Measurements from ENCODE around the gene ITCH.
"Not testable (repeated sequence)": the region's sequence is repeated elsewhere in the genome, so short reads cannot be mapped to it uniquely, and the experiment has no call there.

ITCH gene

GRCh38 chr20:34468951-34469350 is 105.9 kb downstream of the ITCH start:
- Mint-ChIP-seq H3K9me3 (no peaks in the 10 kb centered on the region), H3K4me3 (no peak overlapping the region), H3K36me3 (ENCODE audit: low read depth) (peaks cover 29% of the 10 kb centered on the region), H3K4me1 (peaks cover 6% of the 10 kb centered on the region), H3K27ac (no peak overlapping the region), H3K27me3 (no peaks in the 10 kb centered on the region)
- DNase-seq (no peak), ATAC-seq (no peak)

- Mint-ChIP-seq H3K36me3 (ENCODE audit: low read depth) (peaks cover 41% of the 10 kb centered on the region), H3K27me3 (no peaks in the 10 kb centered on the region), H3K9me3 (no peaks in the 10 kb centered on the region), H3K4me3 (no peak overlapping the region), H3K4me1 (peaks cover 11% of the 10 kb centered on the region), H3K27ac (no peak overlapping the region)
- DNase-seq (no peak), ATAC-seq (no peak)
Measured at GRCh38 chr20:34472246-34472925, 109.3 kb downstream of the ITCH start.

GRCh38 chr20:34473262-34473883 is 110.3 kb downstream of the ITCH start:
- Mint-ChIP-seq H3K27ac (no peak overlapping the region), H3K36me3 (ENCODE audit: low read depth) (peaks cover 38% of the 10 kb centered on the region), H3K4me1 (peaks cover 11% of the 10 kb centered on the region), H3K9me3 (no peaks in the 10 kb centered on the region), H3K4me3 (no peak overlapping the region), H3K27me3 (no peaks in the 10 kb centered on the region)
- ATAC-seq (no peak), DNase-seq (peak; percentile 40)

- H3K36me3 Mint-ChIP-seq (ENCODE audit: low read depth): peaks cover 42% of the 10 kb centered on the region
- H3K4me1 Mint-ChIP-seq: peaks cover 11% of the 10 kb centered on the region
- no peaks in the 10 kb centered on the region for H3K27me3 Mint-ChIP-seq
- no peak overlapping the region for H3K27ac Mint-ChIP-seq
- DNase-seq: peak; percentile 47
- no peak overlapping the region for H3K4me3 Mint-ChIP-seq
- ATAC-seq: peak; percentile 66
- no peaks in the 10 kb centered on the region for H3K9me3 Mint-ChIP-seq
Measured at GRCh38 chr20:34475979-34476736, 113.1 kb downstream of the ITCH start.

GRCh38 chr20:34479627-34480026 is 116.6 kb downstream of the ITCH start:
- ATAC-seq (no peak), DNase-seq (no peak)
- Mint-ChIP-seq H3K27ac (no peak overlapping the region), H3K36me3 (ENCODE audit: low read depth) (peaks cover 58% of the 10 kb centered on the region), H3K4me3 (no peak overlapping the region), H3K4me1 (peaks cover 5% of the 10 kb centered on the region), H3K9me3 (peaks cover 7% of the 10 kb centered on the region), H3K27me3 (no peaks in the 10 kb centered on the region)

- not testable (repeated sequence) for H3K4me1 Mint-ChIP-seq, ATAC-seq, H3K27ac Mint-ChIP-seq, H3K27me3 Mint-ChIP-seq, H3K4me3 Mint-ChIP-seq, H3K9me3 Mint-ChIP-seq, DNase-seq
- H3K36me3 Mint-ChIP-seq (ENCODE audit: low read depth): peaks cover 57% of the 10 kb centered on the region
Measured at GRCh38 chr20:34482154-34482553, 119.1 kb downstream of the ITCH start.

GRCh38 chr20:34483585-34484220 is 120.6 kb downstream of the ITCH start:
- H3K4me3 Mint-ChIP-seq, H3K27ac Mint-ChIP-seq, ATAC-seq, DNase-seq, H3K9me3 Mint-ChIP-seq, H3K27me3 Mint-ChIP-seq, H3K4me1 Mint-ChIP-seq: not testable (repeated sequence)
- H3K36me3 Mint-ChIP-seq (ENCODE audit: low read depth): peaks cover 60% of the 10 kb centered on the region

GRCh38 chr20:34485068-34485634 is 122.1 kb downstream of the ITCH start:
- Mint-ChIP-seq H3K4me1 (no peaks in the 10 kb centered on the region), H3K4me3 (no peak overlapping the region), H3K9me3 (peaks cover 7% of the 10 kb centered on the region), H3K27me3 (no peaks in the 10 kb centered on the region), H3K27ac (no peak overlapping the region), H3K36me3 (ENCODE audit: low read depth) (peaks cover 62% of the 10 kb centered on the region)
- no peak for ATAC-seq
- DNase-seq: no peak

GRCh38 chr20:34491226-34491931 is 128.3 kb downstream of the ITCH start:
- Mint-ChIP-seq H3K4me1 (no peaks in the 10 kb centered on the region), H3K27me3 (no peaks in the 10 kb centered on the region), H3K9me3 (no peaks in the 10 kb centered on the region), H3K36me3 (ENCODE audit: low read depth) (peaks cover 51% of the 10 kb centered on the region), H3K27ac (peak overlapping the region; percentile 32), H3K4me3 (no peak overlapping the region)
- ATAC-seq: no peak
- no peak for DNase-seq

- H3K4me1 Mint-ChIP-seq: no peaks in the 10 kb centered on the region
- ATAC-seq (no peak), DNase-seq (no peak)
- H3K36me3 Mint-ChIP-seq (ENCODE audit: low read depth): peaks cover 56% of the 10 kb centered on the region
- no peaks in the 10 kb centered on the region for H3K27me3 Mint-ChIP-seq
- H3K4me3 Mint-ChIP-seq: no peak overlapping the region
- no peak overlapping the region for H3K27ac Mint-ChIP-seq
- no peaks in the 10 kb centered on the region for H3K9me3 Mint-ChIP-seq
Measured at GRCh38 chr20:34491932-34492509, 128.9 kb downstream of the ITCH start.

- H3K27me3 Mint-ChIP-seq: no peaks in the 10 kb centered on the region
- no peak overlapping the region for H3K4me3 Mint-ChIP-seq
- no peak overlapping the region for H3K27ac Mint-ChIP-seq
- peaks cover 67% of the 10 kb centered on the region for H3K36me3 Mint-ChIP-seq (ENCODE audit: low read depth)
- DNase-seq: no peak
- peaks cover 3% of the 10 kb centered on the region for H3K9me3 Mint-ChIP-seq
- no peak for ATAC-seq
- no peaks in the 10 kb centered on the region for H3K4me1 Mint-ChIP-seq
Measured at GRCh38 chr20:34493646-34494045, 130.6 kb downstream of the ITCH start.

- H3K4me3 Mint-ChIP-seq: no peak overlapping the region
- DNase-seq (no peak), ATAC-seq (no peak)
- H3K27ac Mint-ChIP-seq: no peak overlapping the region
- H3K4me1 Mint-ChIP-seq: no peaks in the 10 kb centered on the region
- H3K36me3 Mint-ChIP-seq (ENCODE audit: low read depth): peaks cover 68% of the 10 kb centered on the region
- H3K9me3 Mint-ChIP-seq: peaks cover 14% of the 10 kb centered on the region
- no peaks in the 10 kb centered on the region for H3K27me3 Mint-ChIP-seq
Measured at GRCh38 chr20:34495307-34495706, 132.2 kb downstream of the ITCH start.

- Mint-ChIP-seq H3K4me1 (no peaks in the 10 kb centered on the region), H3K27ac (no peak overlapping the region), H3K4me3 (no peak overlapping the region), H3K9me3 (peaks cover 20% of the 10 kb centered on the region), H3K27me3 (no peaks in the 10 kb centered on the region), H3K36me3 (ENCODE audit: low read depth) (peaks cover 69% of the 10 kb centered on the region)
- no peak for DNase-seq
- no peak for ATAC-seq
Measured at GRCh38 chr20:34495916-34496315, 132.8 kb downstream of the ITCH start.

- Mint-ChIP-seq H3K36me3 (ENCODE audit: low read depth) (peaks cover 71% of the 10 kb centered on the region), H3K9me3 (peaks cover 21% of the 10 kb centered on the region)
- H3K4me3 Mint-ChIP-seq, DNase-seq, H3K27me3 Mint-ChIP-seq, H3K27ac Mint-ChIP-seq, H3K4me1 Mint-ChIP-seq, ATAC-seq: not testable (repeated sequence)
Measured at GRCh38 chr20:34497596-34497995, 134.5 kb downstream of the ITCH start.
